Endothelial cell (in vitro differentiated cells): ENCODE results near the gene ANGPT4. TPM values are rescaled to one million over a fixed set of nuclear protein-coding genes. Genes with fewer than 3 reads are reported as not detected.

Source experiments
- DNase-seq: peaks from one replicate; pipeline ENCODE4 v3.0.0; 2021; ENCODE audit warnings: low spot score
- H3K27ac Mint-ChIP-seq: one replicate; pipeline ENCODE4 v1.8.0; 2021; ENCODE audit warnings: mixed read lengths, inconsistent platforms; ENCODE audit not compliant: unreplicated experiment
- H3K27me3 Mint-ChIP-seq: one replicate; pipeline ENCODE4 v1.8.0; 2021; ENCODE audit warnings: mild to moderate bottlenecking, moderate library complexity, mixed read lengths, inconsistent platforms; ENCODE audit not compliant: unreplicated experiment
- H3K36me3 Mint-ChIP-seq: one replicate; pipeline ENCODE4 v1.8.0; 2021; ENCODE audit warnings: mild to moderate bottlenecking, low read depth, mixed read lengths, inconsistent platforms; ENCODE audit not compliant: unreplicated experiment
- H3K4me1 Mint-ChIP-seq: one replicate; pipeline ENCODE4 v1.8.0; 2021; ENCODE audit warnings: mild to moderate bottlenecking, mixed read lengths, inconsistent platforms; ENCODE audit not compliant: unreplicated experiment
- H3K4me3 Mint-ChIP-seq: one replicate; pipeline ENCODE4 v1.8.0; 2021; ENCODE audit warnings: mild to moderate bottlenecking, mixed read lengths, inconsistent platforms; ENCODE audit not compliant: unreplicated experiment
- H3K9me3 Mint-ChIP-seq: one replicate; pipeline ENCODE4 v1.8.0; 2021; ENCODE audit warnings: mixed read lengths, inconsistent platforms; ENCODE audit not compliant: unreplicated experiment
- total RNA-seq: library from RNA; stranded (reverse); fragmentation: NEBNext Ultra II Directional; extraction: Animal tissue kit (Norgen Biotek cat#: 25700); gene quantifications from one replicate; pipeline ENCODE4 v1.2.1, GENCODE V29; 2021; ENCODE audit not compliant: unreplicated experiment
- TF ChIP-seq, protein P1 (sequence below): fragments of 200-600 bp; sonication (generic); IDR thresholded peaks from one replicate; pipeline ENCODE4 v1.5.0; 2021; ENCODE audit warnings: antibody characterized with exemption; ENCODE audit not compliant: unreplicated experiment

Gene ANGPT4
- total RNA-seq, 1 donor from 2014 or later: 0.51 TPM

DNA sequence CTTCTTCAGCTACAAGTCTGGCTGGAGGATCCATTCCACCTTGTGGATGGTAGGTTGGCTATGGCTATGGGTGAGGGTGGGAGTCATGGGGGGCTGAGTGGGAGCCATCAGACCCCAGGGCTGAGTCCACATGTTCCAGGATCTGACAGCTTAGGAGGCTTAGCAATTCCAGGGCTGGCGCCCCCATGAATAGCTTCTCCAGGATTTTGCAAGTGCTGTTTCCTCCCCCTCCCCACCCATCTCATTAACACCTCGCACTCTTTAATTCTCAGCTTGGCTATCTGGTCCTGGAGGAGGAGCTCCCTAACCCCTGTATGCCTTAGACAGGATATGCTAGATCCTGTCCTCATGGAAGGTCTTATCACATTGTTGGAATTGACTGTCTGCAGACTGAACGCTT is 39.0 kb upstream of the ANGPT4 start:
- TF ChIP-seq, protein P1, sequence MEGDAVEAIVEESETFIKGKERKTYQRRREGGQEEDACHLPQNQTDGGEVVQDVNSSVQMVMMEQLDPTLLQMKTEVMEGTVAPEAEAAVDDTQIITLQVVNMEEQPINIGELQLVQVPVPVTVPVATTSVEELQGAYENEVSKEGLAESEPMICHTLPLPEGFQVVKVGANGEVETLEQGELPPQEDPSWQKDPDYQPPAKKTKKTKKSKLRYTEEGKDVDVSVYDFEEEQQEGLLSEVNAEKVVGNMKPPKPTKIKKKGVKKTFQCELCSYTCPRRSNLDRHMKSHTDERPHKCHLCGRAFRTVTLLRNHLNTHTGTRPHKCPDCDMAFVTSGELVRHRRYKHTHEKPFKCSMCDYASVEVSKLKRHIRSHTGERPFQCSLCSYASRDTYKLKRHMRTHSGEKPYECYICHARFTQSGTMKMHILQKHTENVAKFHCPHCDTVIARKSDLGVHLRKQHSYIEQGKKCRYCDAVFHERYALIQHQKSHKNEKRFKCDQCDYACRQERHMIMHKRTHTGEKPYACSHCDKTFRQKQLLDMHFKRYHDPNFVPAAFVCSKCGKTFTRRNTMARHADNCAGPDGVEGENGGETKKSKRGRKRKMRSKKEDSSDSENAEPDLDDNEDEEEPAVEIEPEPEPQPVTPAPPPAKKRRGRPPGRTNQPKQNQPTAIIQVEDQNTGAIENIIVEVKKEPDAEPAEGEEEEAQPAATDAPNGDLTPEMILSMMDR: no peak
- Mint-ChIP-seq H3K4me3 (no peak overlapping the region), H3K27me3 (no peaks in the 10 kb centered on the region), H3K36me3 (no peaks in the 10 kb centered on the region), H3K4me1 (peaks cover 13% of the 10 kb centered on the region), H3K9me3 (no peaks in the 10 kb centered on the region), H3K27ac (no peak overlapping the region)
- DNase-seq: no peak

DNA sequence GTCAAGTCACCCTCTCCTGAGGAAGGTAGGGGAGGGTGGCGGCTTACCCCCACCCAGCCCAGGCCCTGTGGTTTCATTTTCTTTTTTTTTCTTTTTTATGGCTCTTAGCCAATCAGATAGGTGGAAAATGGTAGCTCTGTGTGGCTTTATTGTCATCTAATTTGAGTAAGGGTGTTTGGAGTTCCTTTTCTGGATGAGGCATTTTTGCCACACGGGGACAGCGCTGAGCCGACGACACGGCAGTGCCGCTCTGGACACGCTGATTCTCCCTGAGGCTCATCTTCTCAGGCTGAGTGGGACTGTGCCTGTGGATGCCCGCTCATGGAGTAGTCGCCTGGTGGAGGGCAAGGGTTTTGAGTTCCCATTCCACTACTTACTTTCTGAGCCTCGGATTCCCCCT is 37.6 kb upstream of the ANGPT4 start:
- no peaks in the 10 kb centered on the region for H3K9me3 Mint-ChIP-seq
- DNase-seq: peak; percentile 43
- H3K4me3 Mint-ChIP-seq: no peak overlapping the region
- no peaks in the 10 kb centered on the region for H3K36me3 Mint-ChIP-seq
- H3K27ac Mint-ChIP-seq: no peak overlapping the region
- H3K4me1 Mint-ChIP-seq: peaks cover 2% of the 10 kb centered on the region
- H3K27me3 Mint-ChIP-seq: no peaks in the 10 kb centered on the region
- TF ChIP-seq, protein P1: no peak

DNA sequence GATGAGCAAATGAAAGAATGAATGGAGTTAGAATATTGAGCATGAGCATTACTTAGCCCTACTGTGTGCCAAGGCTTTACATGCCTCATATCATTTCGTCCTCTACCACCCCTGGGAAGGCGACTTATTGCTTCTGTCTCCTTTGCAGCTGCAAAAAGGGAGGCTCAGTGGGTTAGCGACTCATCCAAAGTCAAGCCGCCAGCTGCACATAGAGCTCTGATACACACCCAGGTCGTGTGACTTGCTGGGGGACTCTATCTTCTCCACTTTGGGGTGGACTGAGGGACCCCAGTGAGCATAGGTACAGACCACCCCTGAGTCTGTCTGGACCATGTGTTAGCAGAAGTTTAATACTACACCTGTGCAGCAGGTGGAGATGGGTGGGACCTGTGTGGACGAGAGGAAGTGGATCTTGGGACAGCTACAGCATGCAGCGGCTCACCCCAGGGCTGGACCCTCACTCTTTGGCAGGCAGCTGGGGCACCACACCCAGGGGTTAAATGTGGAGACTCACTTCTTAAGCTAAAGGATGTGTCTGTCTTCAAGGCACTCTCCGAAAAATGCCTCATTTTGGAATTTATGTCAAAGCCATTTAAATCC is 36.2 kb upstream of the ANGPT4 start:
- DNase-seq: no peak
- Mint-ChIP-seq H3K4me3 (no peak overlapping the region), H3K4me1 (no peaks in the 10 kb centered on the region), H3K27ac (no peak overlapping the region), H3K27me3 (no peaks in the 10 kb centered on the region), H3K36me3 (no peaks in the 10 kb centered on the region), H3K9me3 (no peaks in the 10 kb centered on the region)
- TF ChIP-seq, protein P1: no peak

DNA sequence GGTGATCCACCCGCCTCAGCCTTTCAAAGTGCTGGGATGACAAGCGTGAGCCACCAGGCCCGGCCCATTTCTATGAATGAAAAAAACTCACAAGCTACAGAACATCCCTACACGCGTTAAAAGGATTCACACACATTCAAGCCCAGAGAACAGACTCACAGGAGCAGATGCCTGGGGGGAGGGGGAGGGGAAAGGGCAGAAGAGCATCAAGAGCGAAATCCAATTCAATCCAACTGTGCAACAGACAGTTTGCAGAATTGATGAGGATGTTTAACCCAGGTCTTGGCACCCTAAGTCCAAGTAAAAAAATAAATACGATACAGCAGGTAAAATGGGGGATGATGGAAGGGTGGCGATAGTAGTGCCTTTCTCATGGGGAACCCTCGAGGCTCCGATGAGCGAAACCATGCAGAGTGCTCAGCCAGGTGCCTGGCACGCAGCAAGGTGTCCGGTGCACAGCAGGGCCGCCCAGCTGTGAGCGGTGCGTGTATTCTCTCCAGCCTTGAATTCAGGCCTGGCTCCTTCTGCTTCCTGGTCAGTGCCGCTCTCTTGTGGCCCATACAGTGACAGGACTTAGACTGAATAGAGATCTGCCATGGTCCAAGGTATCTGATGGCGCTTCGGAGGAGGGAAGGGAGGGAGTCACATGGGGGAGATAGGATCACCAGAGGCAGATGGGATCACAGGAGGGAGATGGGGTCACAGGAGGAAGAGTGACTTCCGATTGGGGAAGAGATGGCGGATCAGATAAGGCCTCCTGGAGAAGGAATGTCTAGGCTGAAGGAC is 35.4 kb upstream of the ANGPT4 start:
- DNase-seq: no peak
- TF ChIP-seq, protein P1: no peak
- Mint-ChIP-seq H3K9me3 (no peaks in the 10 kb centered on the region), H3K4me3 (no peak overlapping the region), H3K27me3 (no peaks in the 10 kb centered on the region), H3K4me1 (no peaks in the 10 kb centered on the region), H3K36me3 (no peaks in the 10 kb centered on the region), H3K27ac (no peak overlapping the region)

DNA sequence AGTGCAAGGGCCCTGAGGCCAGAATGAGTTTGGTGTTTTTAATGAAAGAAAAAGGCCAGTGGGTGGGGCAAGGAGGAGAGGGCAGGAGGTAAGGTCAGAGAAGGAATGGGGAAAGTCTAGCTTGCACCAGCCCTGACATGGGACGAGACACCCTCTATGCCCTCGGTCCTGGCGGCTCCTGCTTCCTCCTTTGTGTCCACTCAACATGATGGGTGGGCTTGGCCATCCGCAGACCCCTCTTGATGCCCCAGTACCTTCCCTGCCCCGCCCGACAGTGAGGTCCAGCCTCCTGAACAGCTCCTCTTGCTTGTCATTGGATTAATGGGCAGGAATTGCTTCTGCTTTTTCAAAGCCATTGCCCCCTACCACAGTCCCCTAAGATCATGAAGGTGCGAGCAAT is 33.6 kb upstream of the ANGPT4 start:
- Mint-ChIP-seq H3K27me3 (no peaks in the 10 kb centered on the region), H3K27ac (no peak overlapping the region), H3K4me3 (no peak overlapping the region), H3K36me3 (no peaks in the 10 kb centered on the region), H3K9me3 (no peaks in the 10 kb centered on the region), H3K4me1 (peaks cover 3% of the 10 kb centered on the region)
- TF ChIP-seq, protein P1: no peak
- DNase-seq: no peak
